CD14-positive monocyte (primary cell): ENCODE results near the gene LBX1. TPM values are rescaled to one million over a fixed set of nuclear protein-coding genes. Genes with fewer than 3 reads are reported as not detected.
A peak's percentile ranks its signal among the peaks of the same experiment; 100 is the strongest.

Experiments
- DNase-seq, 3 donors: peaks; one replicate each; pipeline ENCODE4 v3.0.0-alpha.2; 2011 to 2022
- H2AFZ ChIP-seq: 2 replicates; pipeline ENCODE4 v1.6.0; 2012; ENCODE audit warnings: mild to moderate bottlenecking, low read depth, low read length, inconsistent platforms; ENCODE audit not compliant: insufficient read depth, poor library complexity, severe bottlenecking
- H3K27ac ChIP-seq, 2 donors: 1 replicate in 1 of 2; 2 replicates in 1 of 2; pipeline ENCODE4 v1.5.1; 2012 to 2013; ENCODE audit warnings: low read length in 2 of 2, control low read depth in 1 of 2, inconsistent platforms in 1 of 2, low read depth in 1 of 2, mild to moderate bottlenecking in 1 of 2
- H3K27me3 ChIP-seq, 2 donors: one replicate each; pipeline versions ENCODE4 v1.6.0 to v1.6.1; 2011 to 2013; ENCODE audit warnings: low read length in 2 of 2; ENCODE audit not compliant: control insufficient read depth in 2 of 2, insufficient read depth in 2 of 2
- H3K36me3 ChIP-seq, 2 donors: replicated peaks in 1 of 2; 1 replicate in 1 of 2; 2 replicates in 1 of 2; pipeline versions ENCODE4 v1.5.1 to v1.6.1; 2012 to 2013; ENCODE audit warnings: low read length in 2 of 2, control low read depth in 1 of 2, inconsistent platforms in 1 of 2, mild to moderate bottlenecking in 1 of 2; ENCODE audit not compliant: insufficient read depth in 2 of 2, control insufficient read depth in 1 of 2
- H3K4me1 ChIP-seq, 2 donors: 1 replicate in 1 of 2; 2 replicates in 1 of 2; pipeline versions ENCODE4 v1.5.1 to v1.6.1; 2012 to 2013; ENCODE audit warnings: low read length in 2 of 2, control low read depth in 1 of 2, inconsistent platforms in 1 of 2, mild to moderate bottlenecking in 1 of 2, moderate library complexity in 1 of 2; ENCODE audit not compliant: insufficient read depth in 2 of 2, control insufficient read depth in 1 of 2
- H3K4me2 ChIP-seq: replicated peaks from 2 replicates; pipeline ENCODE3; 2012; ENCODE audit warnings: low read length, moderate library complexity, mild to moderate bottlenecking; ENCODE audit not compliant: poor library complexity, severe bottlenecking; ENCODE audit errors: extremely low read depth
- H3K4me3 ChIP-seq, 3 experiments: fragments of 200-600 bp in 1 of 3; sonication (generic) in 1 of 3; replicated peaks in 1 of 3; 1 replicate in 2 of 3; 2 replicates in 1 of 3; pipeline ENCODE4 v1.5.1; 2011 to 2013; ENCODE audit warnings: low read length in 3 of 3, mild to moderate bottlenecking in 3 of 3, control low read depth in 2 of 3, low read depth in 2 of 3, inconsistent platforms in 1 of 3, moderate library complexity in 1 of 3
- H3K79me2 ChIP-seq: 2 replicates; pipeline ENCODE4 v1.6.0; 2012; ENCODE audit warnings: mild to moderate bottlenecking, control low read depth, inconsistent platforms, low read length, moderate library complexity; ENCODE audit not compliant: insufficient read depth
- H3K9ac ChIP-seq: 2 replicates; pipeline ENCODE4 v1.6.0; 2017; ENCODE audit warnings: low read length, mild to moderate bottlenecking; ENCODE audit not compliant: insufficient read depth, poor library complexity, severe bottlenecking
- H3K9me3 ChIP-seq, 2 donors: replicated peaks in 1 of 2; 1 replicate in 1 of 2; 2 replicates in 1 of 2; pipeline versions ENCODE4 v1.5.1 to v1.6.1; 2012 to 2013; ENCODE audit warnings: low read length in 2 of 2, control low read depth in 1 of 2; ENCODE audit not compliant: control insufficient read depth in 1 of 2, insufficient read depth in 1 of 2
- H4K20me1 ChIP-seq: 2 replicates; pipeline ENCODE4 v1.6.0; 2012; ENCODE audit warnings: mild to moderate bottlenecking, low read length, control low read depth, moderate library complexity; ENCODE audit not compliant: insufficient read depth
- H3K27ac Mint-ChIP-seq, 7 donors: one replicate each; pipeline ENCODE4 v1.8.0; 2020; ENCODE audit warnings: mild to moderate bottlenecking in 7 of 7, mixed read lengths in 7 of 7, moderate library complexity in 6 of 7, inconsistent platforms in 2 of 7
- H3K27me3 Mint-ChIP-seq, 3 donors: one replicate each; pipeline ENCODE4 v1.8.0; 2021 to 2022; ENCODE audit warnings: low read depth in 3 of 3, mild to moderate bottlenecking in 3 of 3, mixed read lengths in 3 of 3, moderate library complexity in 3 of 3, inconsistent platforms in 1 of 3
- H3K36me3 Mint-ChIP-seq, 2 donors: one replicate each; pipeline ENCODE4 v1.8.0; 2020; ENCODE audit warnings: mixed read lengths in 2 of 2, inconsistent platforms in 1 of 2, mild to moderate bottlenecking in 1 of 2
- H3K4me1 Mint-ChIP-seq: one replicate; pipeline ENCODE4 v1.8.0; 2020; ENCODE audit warnings: mild to moderate bottlenecking, mixed read lengths
- H3K4me3 Mint-ChIP-seq, 2 donors: one replicate each; pipeline ENCODE4 v1.8.0; 2020; ENCODE audit warnings: mild to moderate bottlenecking in 2 of 2, mixed read lengths in 2 of 2, moderate library complexity in 1 of 2
- H3K9me3 Mint-ChIP-seq, 7 donors: one replicate each; pipeline ENCODE4 v1.8.0; 2020 to 2022; ENCODE audit warnings: mixed read lengths in 7 of 7, mild to moderate bottlenecking in 6 of 7, moderate library complexity in 6 of 7, inconsistent platforms in 2 of 7
- CTCF ChIP-seq: fragments of 200-600 bp; IDR thresholded peaks from one replicate; pipeline ENCODE4 v1.8.0; 2022; ENCODE audit warnings: antibody characterized with exemption, mild to moderate bottlenecking
- WGBS: methylation state at CpG from one replicate; pipeline ENCODE4 v1.1.5; 2013; ENCODE audit warnings: missing lambda C conversion rate; ENCODE audit not compliant: insufficient coverage; 5-methylcytosine and 5-hydroxymethylcytosine counted together
- intact Hi-C, 2 donors: fragments of 100-400 bp; cut with micrococcal nuclease; formaldehyde crosslinking; loops; one replicate each; pipeline versions ENCODE4 v1.15.0 to v1.15.1; 2023
- polyA plus RNA-seq, 3 donors: library from polyadenylated mRNA; depleted of rRNA in 1 of 3; unstranded in 2 of 3; stranded (reverse) in 1 of 3; fragments of 300-500 nt in 2 of 3; fragments of >200 nt in 1 of 3; fragmentation: Illumina TruSeq in 2 of 3; gene quantifications; 1 replicate in 2 of 3; 2 replicates in 1 of 3; pipeline ENCODE4 v1.2.3, GENCODE V29; 2012 to 2021

The LBX1 gene
- polyA plus RNA-seq, 3 donors = not detected

- no peak overlapping the region for H3K9ac ChIP-seq
- no peak overlapping the region for H3K4me2 ChIP-seq
- peaks cover 0 to 12% of the 10 kb centered on the region in 2 donors for H3K27me3 ChIP-seq
- no peak overlapping the region for H3K4me3 Mint-ChIP-seq
- H3K36me3 ChIP-seq = no peaks in the 10 kb centered on the region
- no peaks in the 10 kb centered on the region for H4K20me1 ChIP-seq
- WGBS = 99% methylated on average over 9 of the region's 10 CpGs
- no peak overlapping the region for H3K27ac ChIP-seq
- H3K9me3 ChIP-seq = no peaks in the 10 kb centered on the region
- H3K79me2 ChIP-seq = no peaks in the 10 kb centered on the region
- intact Hi-C loops = loop anchor here (5.0 to 10.0 kb wide), 2 partner anchors 291 to 299 kb away; no protein-coding TSS in a partner anchor
- H3K27me3 Mint-ChIP-seq = peaks cover 30 to 36% (median 35%) of the 10 kb centered on the region in 3 donors
- H3K9me3 Mint-ChIP-seq = peaks cover 0 to 2% (median 0%) of the 10 kb centered on the region in 7 donors
- no peak overlapping the region for H3K27ac Mint-ChIP-seq
- no peaks in the 10 kb centered on the region for H3K4me1 Mint-ChIP-seq
- no peaks in the 10 kb centered on the region for H3K4me1 ChIP-seq
- DNase-seq = no peak
- TF ChIP-seq CTCF = no peak
- no peaks in the 10 kb centered on the region for H3K36me3 Mint-ChIP-seq
- no peak overlapping the region for H3K4me3 ChIP-seq
- no peak overlapping the region for H2AFZ ChIP-seq
Observed at GRCh38 chr10:101273330-101273729, 44.1 kb upstream of the LBX1 start.

GRCh38 chr10:101272229-101272868 is 43.1 kb upstream of the LBX1 start:
- Mint-ChIP-seq H3K36me3 (no peaks in the 10 kb centered on the region), H3K4me1 (no peaks in the 10 kb centered on the region), H3K27ac (no peak overlapping the region), H3K4me3 (peak overlapping the region in 1 of 2 donors; percentile 3), H3K9me3 (peaks cover 0 to 2% (median 0%) of the 10 kb centered on the region in 7 donors), H3K27me3 (peaks cover 33 to 35% (median 34%) of the 10 kb centered on the region in 3 donors)
- Histone ChIP-seq H3K36me3 (no peaks in the 10 kb centered on the region), H3K27me3 (peaks cover 0 to 12% of the 10 kb centered on the region in 2 donors), H3K27ac (no peak overlapping the region), H3K4me1 (no peaks in the 10 kb centered on the region), H2AFZ (no peak overlapping the region), H3K4me3 (no peak overlapping the region), H3K4me2 (no peak overlapping the region), H3K9ac (no peak overlapping the region), H3K79me2 (no peaks in the 10 kb centered on the region), H4K20me1 (no peaks in the 10 kb centered on the region), H3K9me3 (no peaks in the 10 kb centered on the region)
- intact Hi-C loops = loop anchor here (5.0 to 10.0 kb wide), 2 partner anchors 292 to 300 kb away; no protein-coding TSS in a partner anchor
- peak; percentile 78 for TF ChIP-seq CTCF
- DNase-seq = peak; percentile 23 to 49 (median 46)
- 23% methylated on average over 8 of the region's 13 CpGs for WGBS
